ENCODE data around the gene LCE4A. TPM values are rescaled to one million over a fixed set of nuclear protein-coding genes. Genes with fewer than 3 reads are reported as not detected.
"Not testable (repeated sequence)": the region's sequence is repeated elsewhere in the genome, so short reads cannot be mapped to it uniquely, and the experiment has no call there.

Gene LCE4A
- total RNA-seq, 1 experiment from 2014 or later = not detected

- no peak overlapping the region for H3K4me2 ChIP-seq (ENCODE audit: low read length)
- H3K27me3 ChIP-seq (ENCODE audit: low read length) = peaks cover 65% of the 10 kb centered on the region
- ChIA-PET POLR2A (ENCODE audit: unreplicated experiment) (no interaction called here), CTCF (no interaction called here)
- H3K4me1 ChIP-seq (ENCODE audit: insufficient read depth, low read length) = no peaks in the 10 kb centered on the region
- H3K9me2 ChIP-seq (replicated peaks; ENCODE audit: low read length) = no peaks in the 10 kb centered on the region
- no TSS peak for BruUV-seq (replicated peaks)
- no peaks in the 10 kb centered on the region for H3K36me3 ChIP-seq (ENCODE audit: low read depth, low read length)
- H2AFZ ChIP-seq (ENCODE audit: low read length) = no peak overlapping the region
- no peak for DNase-seq
- H3K4me3 ChIP-seq (ENCODE audit: low read length) = no peak overlapping the region
- H3K79me2 ChIP-seq (ENCODE audit: low read length) = no peaks in the 10 kb centered on the region
- no peaks in the 10 kb centered on the region for H3F3A ChIP-seq (ENCODE audit: low read length, unreplicated experiment)
- no peak overlapping the region for H3K9ac ChIP-seq (ENCODE audit: low read length)
- ATAC-seq = no peak
- intact Hi-C loops (cut with micrococcal nuclease) = no loop called here
- no peaks in the 10 kb centered on the region for H4K20me1 ChIP-seq (ENCODE audit: low read length)
- no peak for TF ChIP-seq EZH2phosphoT487 (IDR thresholded peaks at IDR 0.05; ENCODE audit: borderline replicate concordance, low read length)
- no peak for TF ChIP-seq CTCF (conservative IDR thresholded peaks at IDR 0.05; ENCODE audit: low read depth, low read length)
- TF ChIP-seq EZH2 (IDR thresholded peaks at IDR 0.05; ENCODE audit: low read length, unreplicated experiment) = no peak
- no peak overlapping the region for H3K27ac ChIP-seq (ENCODE audit: low read length)
- H3K9me3 ChIP-seq (ENCODE audit: low read length) = no peaks in the 10 kb centered on the region
Measured at GRCh38 chr1:152679459-152679858, 28.5 kb upstream of the LCE4A start.

- H2AFZ ChIP-seq (ENCODE audit: low read length) = no peak overlapping the region
- ATAC-seq (no peak), DNase-seq (no peak)
- CTCF ChIA-PET = no interaction called here
- no peaks in the 10 kb centered on the region for H3K4me1 ChIP-seq (ENCODE audit: insufficient read depth, low read length)
- BruUV-seq (replicated peaks) = no TSS peak
- no peaks in the 10 kb centered on the region for H3F3A ChIP-seq (ENCODE audit: low read length, unreplicated experiment)
- TF ChIP-seq CTCF (conservative IDR thresholded peaks at IDR 0.05; ENCODE audit: low read depth, low read length) (no peak), EZH2phosphoT487 (IDR thresholded peaks at IDR 0.05; ENCODE audit: borderline replicate concordance, low read length) (no peak), EZH2 (IDR thresholded peaks at IDR 0.05; ENCODE audit: low read length, unreplicated experiment) (no peak)
- no peaks in the 10 kb centered on the region for H3K36me3 ChIP-seq (ENCODE audit: low read depth, low read length)
- H3K9me2 ChIP-seq (replicated peaks; ENCODE audit: low read length) = no peaks in the 10 kb centered on the region
- POLR2A ChIA-PET (ENCODE audit: unreplicated experiment) = no interaction called here
- H4K20me1 ChIP-seq (ENCODE audit: low read length) = no peaks in the 10 kb centered on the region
- H3K4me3 ChIP-seq (ENCODE audit: low read length) = no peak overlapping the region
- H3K9ac ChIP-seq (ENCODE audit: low read length) = no peak overlapping the region
- H3K4me2 ChIP-seq (ENCODE audit: low read length) = no peak overlapping the region
- H3K27ac ChIP-seq (ENCODE audit: low read length) = no peak overlapping the region
- peaks cover 67% of the 10 kb centered on the region for H3K27me3 ChIP-seq (ENCODE audit: low read length)
- no peaks in the 10 kb centered on the region for H3K79me2 ChIP-seq (ENCODE audit: low read length)
- H3K9me3 ChIP-seq (ENCODE audit: low read length) = no peaks in the 10 kb centered on the region
- intact Hi-C loops (cut with micrococcal nuclease) = no loop called here
Measured at GRCh38 chr1:152681616-152682015, 26.3 kb upstream of the LCE4A start.

GRCh38 chr1:152683846-152684245 is 24.1 kb upstream of the LCE4A start:
- H4K20me1 ChIP-seq (ENCODE audit: low read length) = no peaks in the 10 kb centered on the region
- peaks cover 61% of the 10 kb centered on the region for H3K27me3 ChIP-seq (ENCODE audit: low read length)
- no peaks in the 10 kb centered on the region for H3K9me3 ChIP-seq (ENCODE audit: low read length)
- no peak overlapping the region for H3K9ac ChIP-seq (ENCODE audit: low read length)
- ATAC-seq = no peak
- intact Hi-C loops (cut with micrococcal nuclease) = no loop called here
- H3K27ac ChIP-seq (ENCODE audit: low read length) = no peak overlapping the region
- DNase-seq = no peak
- H3K4me1 ChIP-seq (ENCODE audit: insufficient read depth, low read length) = no peaks in the 10 kb centered on the region
- no peaks in the 10 kb centered on the region for H3K9me2 ChIP-seq (replicated peaks; ENCODE audit: low read length)
- H3K79me2 ChIP-seq (ENCODE audit: low read length) = no peaks in the 10 kb centered on the region
- no peak overlapping the region for H3K4me2 ChIP-seq (ENCODE audit: low read length)
- CTCF ChIA-PET = no interaction called here
- no peaks in the 10 kb centered on the region for H3F3A ChIP-seq (ENCODE audit: low read length, unreplicated experiment)
- H3K36me3 ChIP-seq (ENCODE audit: low read depth, low read length) = no peaks in the 10 kb centered on the region
- H3K4me3 ChIP-seq (ENCODE audit: low read length) = no peak overlapping the region
- no peak overlapping the region for H2AFZ ChIP-seq (ENCODE audit: low read length)
- POLR2A ChIA-PET (ENCODE audit: unreplicated experiment) = no interaction called here
- no TSS peak for BruUV-seq (replicated peaks)
- TF ChIP-seq CTCF (conservative IDR thresholded peaks at IDR 0.05; ENCODE audit: low read depth, low read length) (no peak), EZH2 (IDR thresholded peaks at IDR 0.05; ENCODE audit: low read length, unreplicated experiment) (no peak), EZH2phosphoT487 (IDR thresholded peaks at IDR 0.05; ENCODE audit: borderline replicate concordance, low read length) (no peak)

GRCh38 chr1:152685823-152686222 is 22.1 kb upstream of the LCE4A start, which contains the start of gene LCE2B:
Gene LCE2B, plus strand, starts transcription at chr1:152686123. Its CDS starts 721 bp downstream, at chr1:152686844.
- H3K4me2 ChIP-seq (ENCODE audit: low read length); H3K4me3 ChIP-seq (ENCODE audit: low read length); intact Hi-C loops (cut with micrococcal nuclease); H3K79me2 ChIP-seq (ENCODE audit: low read length); CTCF ChIA-PET; H3K27ac ChIP-seq (ENCODE audit: low read length); H4K20me1 ChIP-seq (ENCODE audit: low read length); BruUV-seq (replicated peaks); H3K9ac ChIP-seq (ENCODE audit: low read length); DNase-seq; H2AFZ ChIP-seq (ENCODE audit: low read length); ATAC-seq; H3F3A ChIP-seq (ENCODE audit: low read length, unreplicated experiment); POLR2A ChIA-PET (ENCODE audit: unreplicated experiment); H3K36me3 ChIP-seq (ENCODE audit: low read depth, low read length); H3K9me2 ChIP-seq (replicated peaks; ENCODE audit: low read length); H3K4me1 ChIP-seq (ENCODE audit: insufficient read depth, low read length); H3K9me3 ChIP-seq (ENCODE audit: low read length): not testable (repeated sequence)
- peaks cover 44% of the 10 kb centered on the region for H3K27me3 ChIP-seq (ENCODE audit: low read length)
